IMR-90 (cell line): Measurements from ENCODE around the gene CAMTA2. TPM values are rescaled to one million over a fixed set of nuclear protein-coding genes. Genes with fewer than 3 reads are reported as not detected.

Experiments used
- ATAC-seq: fragments of 200-7000 bp; cut with Tn5 transposase; 2 replicates; pipeline ENCODE4 v1.9.1; 2020; ENCODE audit warnings: low read depth, mild to moderate bottlenecking, moderate library complexity
- BruUV-seq: library from RNA; stranded (reverse); fragments of 400-500 nt; replicated peaks from 2 replicates; lab custom pipeline; 2021; lab: Mats Ljungman, UMichigan
- CTCF ChIA-PET: fragments of 300-600 bp; formaldehyde crosslinking; extraction: SDS; loops from one replicate; lab custom pipeline; 2021; ENCODE audit warnings: antibody characterized with exemption; lab: Yijun Ruan, JAX
- POLR2A ChIA-PET: fragments of 300-600 bp; sonication (Branson Sonifier 250); formaldehyde crosslinking; loops from one replicate; lab custom pipeline; 2022; ENCODE audit warnings: antibody characterized with exemption; ENCODE audit not compliant: unreplicated experiment; lab: Charles Lee
- DNase-seq: peaks from one replicate; pipeline ENCODE4 v3.0.0; 2013
- H2AFZ ChIP-seq: replicated peaks from 2 replicates; pipeline ENCODE3; 2013; ENCODE audit warnings: low read length, mild to moderate bottlenecking; ENCODE audit not compliant: poor library complexity
- H2AK5ac ChIP-seq: 2 replicates; pipeline ENCODE4 v1.6.1; 2013; ENCODE audit warnings: low read depth, low read length, inconsistent platforms
- H2AK9ac ChIP-seq: replicated peaks from 2 replicates; pipeline ENCODE3; 2013; ENCODE audit warnings: mild to moderate bottlenecking, low read depth, low read length, moderate library complexity; ENCODE audit not compliant: poor library complexity
- H2BK120ac ChIP-seq: 2 replicates; pipeline ENCODE4 v1.6.1; 2013; ENCODE audit warnings: low read depth, low read length, inconsistent platforms
- H2BK15ac ChIP-seq: 3 replicates; pipeline ENCODE4 v1.6.1; 2013; ENCODE audit warnings: low read depth, low read length, inconsistent platforms
- H2BK20ac ChIP-seq: 2 replicates; pipeline ENCODE4 v1.6.1; 2013; ENCODE audit warnings: low read depth, mild to moderate bottlenecking, inconsistent platforms, low read length, moderate library complexity
- H2BK5ac ChIP-seq: 2 replicates; pipeline ENCODE4 v1.6.1; 2013; ENCODE audit warnings: mild to moderate bottlenecking, low read depth, low read length, inconsistent platforms; ENCODE audit not compliant: poor library complexity, severe bottlenecking
- H3K14ac ChIP-seq: replicated peaks from 2 replicates; pipeline ENCODE4 v1.6.1; 2013; ENCODE audit warnings: low read depth, low read length, inconsistent platforms
- H3K18ac ChIP-seq: 2 replicates; pipeline ENCODE4 v1.6.1; 2013; ENCODE audit warnings: low read depth, low read length, control low read depth
- H3K23ac ChIP-seq: 2 replicates; pipeline ENCODE4 v1.6.1; 2013; ENCODE audit warnings: low read depth, low read length, inconsistent platforms
- H3K27ac ChIP-seq: 2 replicates; pipeline ENCODE4 v1.5.1; 2013; ENCODE audit warnings: mild to moderate bottlenecking, control low read depth, low read length; ENCODE audit not compliant: insufficient read depth
- H3K27me3 ChIP-seq: 2 replicates; pipeline ENCODE4 v1.6.1; 2013; ENCODE audit warnings: low read length; ENCODE audit not compliant: control insufficient read depth, insufficient read depth
- H3K36me3 ChIP-seq: 2 replicates; pipeline ENCODE4 v1.6.1; 2013; ENCODE audit warnings: low read length, mixed read lengths; ENCODE audit not compliant: control insufficient read depth, insufficient read depth
- H3K4ac ChIP-seq: 2 replicates; pipeline ENCODE4 v1.6.1; 2013; ENCODE audit warnings: low read depth, low read length, inconsistent platforms
- H3K4me1 ChIP-seq: 2 replicates; pipeline ENCODE4 v1.6.1; 2013; ENCODE audit warnings: low read length, mixed read lengths; ENCODE audit not compliant: control insufficient read depth, insufficient read depth
- H3K4me2 ChIP-seq: 2 replicates; pipeline ENCODE4 v1.6.1; 2013; ENCODE audit warnings: low read depth, mild to moderate bottlenecking, control low read depth, low read length, moderate library complexity
- H3K4me3 ChIP-seq: 2 replicates; pipeline ENCODE4 v1.5.1; 2013; ENCODE audit warnings: low read depth, mild to moderate bottlenecking, control low read depth, low read length, moderate library complexity; ENCODE audit not compliant: insufficient read depth
- H3K56ac ChIP-seq: 2 replicates; pipeline ENCODE4 v1.6.1; 2013; ENCODE audit warnings: low read length, inconsistent platforms; ENCODE audit not compliant: insufficient read depth; ENCODE audit errors: extremely low read depth
- H3K79me1 ChIP-seq, 2 experiments: 2 replicates each; pipeline ENCODE4 v1.6.1; 2013; ENCODE audit warnings: low read length in 2 of 2, inconsistent platforms in 1 of 2, low read depth in 1 of 2
- H3K9ac ChIP-seq: 2 replicates; pipeline ENCODE4 v1.6.1; 2013; ENCODE audit warnings: low read depth, low read length, control low read depth
- H3K9me1 ChIP-seq: 2 replicates; pipeline ENCODE4 v1.6.1; 2013; ENCODE audit warnings: low read length, inconsistent platforms; ENCODE audit not compliant: insufficient read depth
- H3K9me3 ChIP-seq: 2 replicates; pipeline ENCODE4 v1.6.1; 2013; ENCODE audit warnings: low read length; ENCODE audit not compliant: control insufficient read depth, insufficient read depth
- H4K20me1 ChIP-seq: 2 replicates; pipeline ENCODE4 v1.6.1; 2013; ENCODE audit warnings: low read length, inconsistent platforms; ENCODE audit not compliant: insufficient read depth
- H4K5ac ChIP-seq: 2 replicates; pipeline ENCODE4 v1.6.1; 2013; ENCODE audit warnings: mild to moderate bottlenecking, low read depth, low read length, control low read depth
- H4K8ac ChIP-seq, 2 experiments: 2 replicates each; pipeline ENCODE4 v1.6.1; 2013; ENCODE audit warnings: low read depth in 2 of 2, low read length in 2 of 2, control low read depth in 1 of 2, inconsistent platforms in 1 of 2
- H4K91ac ChIP-seq: 2 replicates; pipeline ENCODE4 v1.6.1; 2013; ENCODE audit warnings: low read depth, low read length, inconsistent platforms; ENCODE audit not compliant: insufficient read depth
- BHLHE40 ChIP-seq: fragments of 150-350 bp; IDR thresholded peaks from 2 replicates; pipeline ENCODE4 v1.6.1; 2016; ENCODE audit warnings: mild to moderate bottlenecking, low read depth, low read length
- CEBPB ChIP-seq: IDR thresholded peaks from 2 replicates; pipeline ENCODE4 v1.6.1; 2012; ENCODE audit warnings: low read depth, low read length, improper control_type of control experiment
- CHD1 ChIP-seq: IDR thresholded peaks from 2 replicates; pipeline ENCODE4 v1.6.1; 2012; ENCODE audit warnings: low read depth, low read length, improper control_type of control experiment
- ELK1 ChIP-seq: fragments of 150-350 bp; IDR thresholded peaks from 2 replicates; pipeline ENCODE4 v1.6.1; 2016; ENCODE audit warnings: low read depth, mild to moderate bottlenecking, low read length, moderate library complexity, borderline replicate concordance
- FOS ChIP-seq: fragments of 150-350 bp; IDR thresholded peaks from 2 replicates; pipeline ENCODE4 v1.6.1; 2016; ENCODE audit warnings: low read depth, low read length
- MAFK ChIP-seq: IDR thresholded peaks from 2 replicates; pipeline ENCODE4 v1.6.1; 2012; ENCODE audit warnings: low read depth, low read length, improper control_type of control experiment
- MAZ ChIP-seq: IDR thresholded peaks from 2 replicates; pipeline ENCODE4 v1.6.1; 2012; ENCODE audit warnings: low read depth, mild to moderate bottlenecking, low read length, improper control_type of control experiment, moderate library complexity, borderline replicate concordance
- MXI1 ChIP-seq: IDR thresholded peaks from 2 replicates; pipeline ENCODE4 v1.6.1; 2012; ENCODE audit warnings: low read depth, mild to moderate bottlenecking, low read length, moderate library complexity, borderline replicate concordance
- NFE2L2 ChIP-seq: fragments of 150-350 bp; IDR thresholded peaks from 2 replicates; pipeline ENCODE4 v1.6.1; 2016; ENCODE audit warnings: low read depth, mild to moderate bottlenecking, low read length
- POLR2A ChIP-seq: IDR thresholded peaks from 2 replicates; pipeline ENCODE4 v1.6.1; 2012; ENCODE audit warnings: mild to moderate bottlenecking, low read depth, low read length
- RAD21 ChIP-seq: IDR thresholded peaks from 2 replicates; pipeline ENCODE4 v1.6.1; 2012; ENCODE audit warnings: low read length, improper control_type of control experiment
- RCOR1 ChIP-seq: IDR thresholded peaks from 2 replicates; pipeline ENCODE4 v1.6.1; 2012; ENCODE audit warnings: mild to moderate bottlenecking, low read length, improper control_type of control experiment; ENCODE audit not compliant: insufficient replicate concordance
- RFX5 ChIP-seq: IDR thresholded peaks from 2 replicates; pipeline ENCODE4 v1.8.0; 2012; ENCODE audit warnings: low read depth, mild to moderate bottlenecking, low read length, moderate library complexity
- SMC3 ChIP-seq: fragments of 150-350 bp; IDR thresholded peaks from 2 replicates; pipeline ENCODE4 v1.6.1; 2016; ENCODE audit warnings: low read depth, mild to moderate bottlenecking, antibody characterized with exemption, low read length, moderate library complexity
- USF2 ChIP-seq: fragments of 150-350 bp; IDR thresholded peaks from 2 replicates; pipeline ENCODE4 v1.6.1; 2017; ENCODE audit warnings: mild to moderate bottlenecking, antibody characterized with exemption, low read length, low read depth
- WGBS, 2 experiments: methylation state at CpG; one replicate each; pipeline versions ENCODE4 v1.1.5 to v1.1.7; 2013; ENCODE audit warnings: missing lambda C conversion rate in 2 of 2; ENCODE audit not compliant: insufficient read length in 1 of 2; ENCODE audit errors: extremely low coverage in 2 of 2; 5-methylcytosine and 5-hydroxymethylcytosine counted together
- dilution Hi-C: fragments of 300-500 bp; cut with HindIII; formaldehyde crosslinking; loops from one replicate; pipeline ENCODE4 v1.14.3; 2018; ENCODE audit warnings: low sequenced_read_pairs; ENCODE audit not compliant: unreplicated experiment
- in situ Hi-C: fragments of 300-500 bp; cut with MboI; formaldehyde crosslinking; loops from 3 replicates; pipeline ENCODE4 v1.14.3; 2019; ENCODE audit warnings: low sequenced_read_pairs, inconsistent platforms, mixed read lengths
- intact Hi-C: fragments of 100-400 bp; cut with micrococcal nuclease; formaldehyde crosslinking; loops from 2 replicates; pipeline ENCODE4 v1.10.0; 2022
- polyA plus RNA-seq, 3 experiments: library from polyadenylated mRNA; depleted of rRNA; stranded (reverse); fragments of >200 nt; gene quantifications; 2 replicates each; pipeline ENCODE4 v1.2.3, GENCODE V29; 2012; ENCODE audit warnings: low replicate concordance in 1 of 3
- total RNA-seq: library from RNA; depleted of rRNA; stranded (reverse); fragments of >200 nt; gene quantifications from 2 replicates; pipeline ENCODE4 v1.2.3, GENCODE V29; 2012
- TF ChIP-seq, protein P1 (sequence below): conservative IDR thresholded peaks from 2 replicates; pipeline ENCODE4 v1.5.1; 2012; ENCODE audit warnings: mild to moderate bottlenecking, low read depth, low read length, improper control_type of control experiment

CAMTA2 gene
- total and polyA plus RNA-seq, 2 of the 4 experiments (the other 2 are of a cell fraction): 1.4 to 54.7 TPM

GRCh38 chr17:4950746-4951204 is 36.7 kb downstream of the CAMTA2 start, which contains the start of gene ENO3:
TSS of gene ENO3 (plus strand) at chr17:4951119. CDS start at chr17:4951830, 711 bp downstream.
- Histone ChIP-seq H3K4ac (peak within 1 kb of the TSS; percentile 99), H3K14ac (peak within 1 kb of the TSS; percentile 92), H2AK9ac (peak within 1 kb of the TSS; percentile 98), H3K9me3 (no peaks in the 10 kb centered on the region), H2BK15ac (peak within 1 kb of the TSS; percentile 74; the same call in 1 of the 3 replicates), H2BK120ac (peak within 1 kb of the TSS; percentile 89), H3K79me1 (peaks cover 12 to 27% of the 10 kb centered on the region in 2 experiments; a peak in 3 of 4 replicates), H4K20me1 (peaks cover 27% of the 10 kb centered on the region), H2AK5ac (peak within 1 kb of the TSS; percentile 97), H4K5ac (peak within 1 kb of the TSS; percentile 77), H3K36me3 (peaks cover 10% of the 10 kb centered on the region), H4K91ac (peak within 1 kb of the TSS; percentile 94), H4K8ac (peak within 1 kb of the TSS; percentile 95 to 97), H3K9ac (peak within 1 kb of the TSS; percentile 60), H3K9me1 (peaks cover 23% of the 10 kb centered on the region; the same call in 1 of the 2 replicates), H3K56ac (peak within 1 kb of the TSS; percentile 84), H3K27me3 (no peaks in the 10 kb centered on the region), H3K23ac (peak within 1 kb of the TSS; percentile 91), H3K4me3 (peak within 1 kb of the TSS; percentile 30), H3K27ac (peak within 1 kb of the TSS; percentile 80), H2BK20ac (peak within 1 kb of the TSS; percentile 61), H3K18ac (peak within 1 kb of the TSS; percentile 8), H2AFZ (peak within 1 kb of the TSS; percentile 92), H3K4me1 (peaks cover 30% of the 10 kb centered on the region), H3K4me2 (peak within 1 kb of the TSS; percentile 64), H2BK5ac (peak within 1 kb of the TSS; percentile 57)
- in situ Hi-C loops: no loop called here
- ChIA-PET POLR2A (interaction anchor here (0.8 to 1.3 kb wide), 2 partner anchors 16 to 117 kb away, joined by 4 to 8 read pairs; no protein-coding TSS in a partner anchor), CTCF (no interaction called here)
- intact Hi-C loops: no loop called here
- WGBS, 2 experiments: no CpG with 5 or more reads among the region's 7 CpGs
- DNase-seq (no peak), ATAC-seq (no peak)
- TF ChIP-seq RAD21 (no peak), RCOR1 (no peak), CHD1 (no peak), MXI1 (no peak), SMC3 (no peak), ELK1 (no peak), NFE2L2 (no peak), BHLHE40 (no peak), FOS (no peak), MAFK (no peak), CEBPB (no peak), MAZ (no peak), POLR2A (no peak), RFX5 (no peak), USF2 (no peak)
- TF ChIP-seq, protein P1, sequence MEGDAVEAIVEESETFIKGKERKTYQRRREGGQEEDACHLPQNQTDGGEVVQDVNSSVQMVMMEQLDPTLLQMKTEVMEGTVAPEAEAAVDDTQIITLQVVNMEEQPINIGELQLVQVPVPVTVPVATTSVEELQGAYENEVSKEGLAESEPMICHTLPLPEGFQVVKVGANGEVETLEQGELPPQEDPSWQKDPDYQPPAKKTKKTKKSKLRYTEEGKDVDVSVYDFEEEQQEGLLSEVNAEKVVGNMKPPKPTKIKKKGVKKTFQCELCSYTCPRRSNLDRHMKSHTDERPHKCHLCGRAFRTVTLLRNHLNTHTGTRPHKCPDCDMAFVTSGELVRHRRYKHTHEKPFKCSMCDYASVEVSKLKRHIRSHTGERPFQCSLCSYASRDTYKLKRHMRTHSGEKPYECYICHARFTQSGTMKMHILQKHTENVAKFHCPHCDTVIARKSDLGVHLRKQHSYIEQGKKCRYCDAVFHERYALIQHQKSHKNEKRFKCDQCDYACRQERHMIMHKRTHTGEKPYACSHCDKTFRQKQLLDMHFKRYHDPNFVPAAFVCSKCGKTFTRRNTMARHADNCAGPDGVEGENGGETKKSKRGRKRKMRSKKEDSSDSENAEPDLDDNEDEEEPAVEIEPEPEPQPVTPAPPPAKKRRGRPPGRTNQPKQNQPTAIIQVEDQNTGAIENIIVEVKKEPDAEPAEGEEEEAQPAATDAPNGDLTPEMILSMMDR: no peak
- dilution Hi-C loops: no loop called here
- BruUV-seq: no TSS peak
